Ishikawa (cell line): ENCODE results near the gene C2orf66.

ENCODE experiments used
- CREB1 ChIP-seq: IDR thresholded peaks from 2 replicates; pipeline ENCODE4 v1.6.1; 2012; ENCODE audit warnings: low read depth
- FOXM1 ChIP-seq: IDR thresholded peaks from 2 replicates; pipeline ENCODE4 v1.6.1; 2012; ENCODE audit warnings: low read depth, borderline replicate concordance
- TAF1 ChIP-seq: IDR thresholded peaks from 2 replicates; pipeline ENCODE4 v1.6.1; 2012; ENCODE audit warnings: low read depth, mild to moderate bottlenecking

GRCh38 chr2:196839574-196839973, 30.4 kb upstream of the C2orf66 start:
- TF ChIP-seq FOXM1 (no peak), TAF1 (no peak), CREB1 (no peak)
